Calu3 (cell line): ENCODE data around the gene GLB1L. TPM values are rescaled to one million over a fixed set of nuclear protein-coding genes. Genes with fewer than 3 reads are reported as not detected.

ENCODE experiments used
- BruUV-seq: library from RNA; stranded (reverse); fragments of 400-500 nt; replicated peaks from 2 replicates; lab custom pipeline; 2021; lab: Mats Ljungman, UMichigan
- CTCF ChIA-PET: fragments of 300-600 bp; sonication (Branson Sonifier 250); formaldehyde crosslinking; loops from one replicate; lab custom pipeline; 2022; ENCODE audit warnings: antibody characterized with exemption; lab: Charles Lee
- DNase-seq: peaks from one replicate; pipeline ENCODE4 v3.0.0; 2022
- H3K27ac Mint-ChIP-seq: one replicate; pipeline ENCODE4 v1.8.0; 2022; ENCODE audit warnings: mixed read lengths; ENCODE audit not compliant: unreplicated experiment
- H3K27me3 Mint-ChIP-seq: one replicate; pipeline ENCODE4 v1.8.0; 2022; ENCODE audit warnings: mixed read lengths; ENCODE audit not compliant: unreplicated experiment
- H3K36me3 Mint-ChIP-seq: one replicate; pipeline ENCODE4 v1.8.0; 2022; ENCODE audit warnings: mild to moderate bottlenecking, moderate library complexity, mixed read lengths; ENCODE audit not compliant: insufficient read depth, unreplicated experiment
- H3K4me1 Mint-ChIP-seq: one replicate; pipeline ENCODE4 v1.8.0; 2022; ENCODE audit warnings: mild to moderate bottlenecking, low read depth, mixed read lengths; ENCODE audit not compliant: unreplicated experiment
- H3K4me3 Mint-ChIP-seq: one replicate; pipeline ENCODE4 v1.8.0; 2022; ENCODE audit warnings: mild to moderate bottlenecking, low read depth, moderate library complexity, mixed read lengths; ENCODE audit not compliant: unreplicated experiment
- H3K9me3 Mint-ChIP-seq: one replicate; pipeline ENCODE4 v1.8.0; 2022; ENCODE audit warnings: low read depth, mixed read lengths; ENCODE audit not compliant: unreplicated experiment
- intact Hi-C: fragments of 100-400 bp; cut with micrococcal nuclease; formaldehyde crosslinking; loops from one replicate; pipeline ENCODE4 v1.10.0; 2022; ENCODE audit not compliant: unreplicated experiment
- microRNA-seq: library from miRNA; unstranded; fragments of <30 nt; microRNA quantifications from one replicate; pipeline ENCODE4 v1.2.0, GENCODE V29; 2022
- total RNA-seq: library from RNA; stranded (reverse); gene quantifications from 2 replicates; pipeline ENCODE4 v1.2.3, GENCODE V29; 2022
- TF ChIP-seq, protein P1 (sequence below): fragments of 200-600 bp; IDR thresholded peaks from one replicate; pipeline ENCODE4 v1.8.0; 2022; ENCODE audit warnings: antibody characterized with exemption; ENCODE audit not compliant: unreplicated experiment

Gene GLB1L
- total RNA-seq, 1 experiment from 2014 or later = 12.1 TPM

GRCh38 chr2:219198974-219199373, 46.3 kb downstream of the GLB1L start:
- no peak for DNase-seq
- Mint-ChIP-seq H3K36me3 (no peaks in the 10 kb centered on the region), H3K27me3 (peaks cover 25% of the 10 kb centered on the region), H3K9me3 (no peaks in the 10 kb centered on the region), H3K4me3 (no peak overlapping the region), H3K27ac (no peak overlapping the region), H3K4me1 (no peaks in the 10 kb centered on the region)
- CTCF ChIA-PET = no interaction called here
- intact Hi-C loops = no loop called here
- no TSS peak for BruUV-seq
- TF ChIP-seq, protein P1, sequence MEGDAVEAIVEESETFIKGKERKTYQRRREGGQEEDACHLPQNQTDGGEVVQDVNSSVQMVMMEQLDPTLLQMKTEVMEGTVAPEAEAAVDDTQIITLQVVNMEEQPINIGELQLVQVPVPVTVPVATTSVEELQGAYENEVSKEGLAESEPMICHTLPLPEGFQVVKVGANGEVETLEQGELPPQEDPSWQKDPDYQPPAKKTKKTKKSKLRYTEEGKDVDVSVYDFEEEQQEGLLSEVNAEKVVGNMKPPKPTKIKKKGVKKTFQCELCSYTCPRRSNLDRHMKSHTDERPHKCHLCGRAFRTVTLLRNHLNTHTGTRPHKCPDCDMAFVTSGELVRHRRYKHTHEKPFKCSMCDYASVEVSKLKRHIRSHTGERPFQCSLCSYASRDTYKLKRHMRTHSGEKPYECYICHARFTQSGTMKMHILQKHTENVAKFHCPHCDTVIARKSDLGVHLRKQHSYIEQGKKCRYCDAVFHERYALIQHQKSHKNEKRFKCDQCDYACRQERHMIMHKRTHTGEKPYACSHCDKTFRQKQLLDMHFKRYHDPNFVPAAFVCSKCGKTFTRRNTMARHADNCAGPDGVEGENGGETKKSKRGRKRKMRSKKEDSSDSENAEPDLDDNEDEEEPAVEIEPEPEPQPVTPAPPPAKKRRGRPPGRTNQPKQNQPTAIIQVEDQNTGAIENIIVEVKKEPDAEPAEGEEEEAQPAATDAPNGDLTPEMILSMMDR = no peak

GRCh38 chr2:219197388-219197787, 47.9 kb downstream of the GLB1L start:
- CTCF ChIA-PET = no interaction called here
- H3K4me1 Mint-ChIP-seq = no peaks in the 10 kb centered on the region
- H3K36me3 Mint-ChIP-seq = no peaks in the 10 kb centered on the region
- H3K4me3 Mint-ChIP-seq = no peak overlapping the region
- H3K27me3 Mint-ChIP-seq = peaks cover 25% of the 10 kb centered on the region
- DNase-seq = no peak
- no TSS peak for BruUV-seq
- TF ChIP-seq, protein P1 = no peak
- intact Hi-C loops = no loop called here
- H3K27ac Mint-ChIP-seq = no peak overlapping the region
- no peaks in the 10 kb centered on the region for H3K9me3 Mint-ChIP-seq

GRCh38 chr2:219186754-219187456, 58.3 kb downstream of the GLB1L start:
- no peaks in the 10 kb centered on the region for H3K9me3 Mint-ChIP-seq

More at GRCh38 chr2:219186754-219187456, 58.3 kb downstream of the GLB1L start:
- DNase-seq = no peak
- peaks cover 8% of the 10 kb centered on the region for H3K36me3 Mint-ChIP-seq
- no peaks in the 10 kb centered on the region for H3K27me3 Mint-ChIP-seq
- no peaks in the 10 kb centered on the region for H3K4me1 Mint-ChIP-seq
- H3K27ac Mint-ChIP-seq = no peak overlapping the region
- BruUV-seq = no TSS peak
- TF ChIP-seq, protein P1 = no peak
- CTCF ChIA-PET = no interaction called here
- intact Hi-C loops = no loop called here
- H3K4me3 Mint-ChIP-seq = no peak overlapping the region

Small RNA genes lying within 50 kb of the gene (microRNA-seq; reads per million reads assigned to microRNA genes)
- not detected for gene MIR153-1

Other genes with a start within 250 kb of the GLB1L start
- 0.68 and 1.3 TPM in 2 replicates for gene CFAP65, start 203.9 kb downstream of the GLB1L start, total RNA-seq
- 9.0 and 15.8 TPM in 2 replicates for gene IHH, start 184.5 kb downstream of the GLB1L start, total RNA-seq
- gene NHEJ1, start 84.6 kb downstream of the GLB1L start, total RNA-seq = 12.1 and 12.4 TPM in 2 replicates
- gene SLC23A3, start 75.4 kb downstream of the GLB1L start, total RNA-seq = 4.4 and 6.0 TPM in 2 replicates
- gene CNPPD1, start 68.5 kb downstream of the GLB1L start, total RNA-seq = 40.6 and 42.9 TPM in 2 replicates
- gene RETREG2, start 67.2 kb downstream of the GLB1L start, total RNA-seq = 67.9 and 69.7 TPM in 2 replicates
- gene ZFAND2B, start 38.7 kb downstream of the GLB1L start, total RNA-seq = 25.7 and 30.0 TPM in 2 replicates
- 11.7 and 12.1 TPM in 2 replicates for gene ABCB6, start 26.5 kb downstream of the GLB1L start, total RNA-seq
- 36.6 and 42.4 TPM in 2 replicates for gene ATG9A, start 15.8 kb downstream of the GLB1L start, total RNA-seq
- 44.1 and 56.6 TPM in 2 replicates for gene ANKZF1, start 15.6 kb downstream of the GLB1L start, total RNA-seq
- gene STK16, start within 50 bp of the GLB1L start, total RNA-seq = 26.7 and 27.0 TPM in 2 replicates
- gene TUBA4B, start 7.8 kb upstream of the GLB1L start, total RNA-seq = not detected in 2 replicates
- 68.8 and 97.9 TPM in 2 replicates for gene TUBA4A, start 8.5 kb upstream of the GLB1L start, total RNA-seq
- gene DNAJB2, start 33.9 kb upstream of the GLB1L start, total RNA-seq = 55.1 and 68.2 TPM in 2 replicates
- gene PTPRN, start 64.0 kb upstream of the GLB1L start, total RNA-seq = not detected in 2 replicates
- not detected in 2 replicates for gene RESP18, start 87.3 kb upstream of the GLB1L start, total RNA-seq
- 70.3 and 75.1 TPM in 2 replicates for gene DNPEP, start 142.5 kb upstream of the GLB1L start, total RNA-seq
- gene DES, start 172.9 kb upstream of the GLB1L start, total RNA-seq = not detected in 2 replicates
- gene SPEG, start 189.4 kb upstream of the GLB1L start, total RNA-seq = 13.4 and 16.7 TPM in 2 replicates